K562 (cell line): ENCODE data around the gene BCL7C. TPM values are rescaled to one million over a fixed set of nuclear protein-coding genes. Genes with fewer than 3 reads are reported as not detected.

Experiments
- ATAC-seq: fragments of 200-7000 bp; cut with Tn5 transposase; 3 replicates; pipeline ENCODE4 v1.9.1; 2020; ENCODE audit warnings: moderate library complexity
- BruUV-seq: library from RNA; stranded (reverse); fragments of 400-500 nt; replicated peaks from 2 replicates; lab custom pipeline; 2021; lab: Mats Ljungman, UMichigan
- CTCF ChIA-PET: fragments of 300-600 bp; formaldehyde crosslinking; extraction: SDS; loops from one replicate; lab custom pipeline; 2021; ENCODE audit warnings: low intra/inter-chr PET ratio; lab: Yijun Ruan, JAX
- POLR2A ChIA-PET: fragments of 300-600, 350-650 bp; sonication (Branson Sonifier 250); formaldehyde crosslinking; extraction: SDS; loops from one replicate; lab custom pipeline; 2021; ENCODE audit warnings: antibody characterized with exemption, inconsistent platforms; lab: Yijun Ruan, JAX
- DNase-seq, 4 experiments: peaks; one replicate each; pipeline versions ENCODE4 v3.0.0 to v3.0.0-alpha.2; 2011 to 2018; ENCODE audit warnings: low spot score in 3 of 4, mixed read lengths in 3 of 4; ENCODE audit errors: extremely low read depth in 1 of 4
- FAIRE-seq: peaks from 2 replicates; lab custom pipeline; 2011; peaks lifted over from hg19 to GRCh38; lab: Jason Lieb, UNC
- H2AFZ ChIP-seq: 2 replicates; pipeline ENCODE4 v1.6.0; 2011; ENCODE audit warnings: low read depth, low read length, control low read depth, inconsistent platforms
- H3K27ac ChIP-seq: fragments of 200-600 bp; 3 replicates; pipeline ENCODE4 v1.8.0; 2011; ENCODE audit warnings: low read depth, mild to moderate bottlenecking, control low read depth, inconsistent platforms, low read length, moderate library complexity, mixed read lengths; ENCODE audit errors: extremely low read depth
- H3K27me3 ChIP-seq, 2 experiments: fragments of 300-600 bp in 1 of 2; 2 replicates in 1 of 2; 3 replicates in 1 of 2; pipeline versions ENCODE4 v1.6.0 to v1.8.0; 2011; ENCODE audit warnings: inconsistent platforms in 2 of 2, low read length in 2 of 2, mild to moderate bottlenecking in 1 of 2, mixed read lengths in 1 of 2, moderate library complexity in 1 of 2; ENCODE audit not compliant: control insufficient read depth in 2 of 2, insufficient read depth in 2 of 2
- H3K36me3 ChIP-seq: fragments of 300-600 bp; 3 replicates; pipeline ENCODE4 v1.8.0; 2011; ENCODE audit warnings: mild to moderate bottlenecking, low read length, inconsistent platforms; ENCODE audit not compliant: control insufficient read depth, insufficient read depth
- H3K4me1 ChIP-seq, 2 experiments: fragments of 200-600 bp in 1 of 2; replicated peaks in 1 of 2; 2 replicates in 1 of 2; 3 replicates in 1 of 2; pipeline versions ENCODE4 v1.5.1 to v1.8.0; 2011; ENCODE audit warnings: inconsistent platforms in 2 of 2, low read length in 2 of 2, mild to moderate bottlenecking in 1 of 2, mixed read lengths in 1 of 2, moderate library complexity in 1 of 2; ENCODE audit not compliant: control insufficient read depth in 2 of 2, insufficient read depth in 2 of 2
- H3K4me2 ChIP-seq: 2 replicates; pipeline ENCODE4 v1.6.1; 2011; ENCODE audit warnings: low read length, control low read depth, inconsistent platforms, mixed read lengths; ENCODE audit not compliant: insufficient read depth
- H3K4me3 ChIP-seq: fragments of 200-600 bp; sonication (generic), shearing (Covaris generic); 2 replicates; pipeline ENCODE4 v1.5.1; 2016; ENCODE audit warnings: control low read depth, inconsistent platforms
- H3K79me2 ChIP-seq: fragments of 200-600 bp; 3 replicates; pipeline ENCODE4 v1.8.0; 2011; ENCODE audit warnings: low read length, inconsistent platforms; ENCODE audit not compliant: control insufficient read depth, insufficient read depth
- H3K9ac ChIP-seq, 2 experiments: 2 replicates each; pipeline versions ENCODE4 v1.6.0 to v1.6.1; 2011; ENCODE audit warnings: low read depth in 2 of 2, low read length in 2 of 2, control low read depth in 1 of 2, inconsistent platforms in 1 of 2, mild to moderate bottlenecking in 1 of 2, mixed read lengths in 1 of 2; ENCODE audit not compliant: insufficient read depth in 1 of 2
- H3K9me1 ChIP-seq: one replicate; pipeline ENCODE4 v1.6.0; 2011; ENCODE audit warnings: inconsistent platforms, mild to moderate bottlenecking, low read length, moderate library complexity; ENCODE audit not compliant: control insufficient read depth, insufficient read depth
- H3K9me3 ChIP-seq: replicated peaks from 2 replicates; pipeline ENCODE4 v1.5.1; 2011; ENCODE audit warnings: low read depth, low read length, inconsistent platforms; ENCODE audit not compliant: control insufficient read depth, insufficient read depth
- H4K20me1 ChIP-seq: replicated peaks from 2 replicates; pipeline ENCODE4 v1.6.1; 2011; ENCODE audit warnings: low read length, inconsistent platforms, mixed read lengths; ENCODE audit not compliant: control insufficient read depth, insufficient read depth
- POLR2G ChIP-seq: fragments of 200-400 bp; formaldehyde crosslinking; IDR thresholded peaks from 2 replicates; pipeline ENCODE4 v1.6.1; 2017; ENCODE audit warnings: low read depth, mild to moderate bottlenecking, antibody characterized with exemption, low read length, moderate library complexity
- POLR3G ChIP-seq: IDR thresholded peaks from 2 replicates; pipeline ENCODE4 v1.6.1; 2011; ENCODE audit not compliant: insufficient read length, insufficient replicate concordance; ENCODE audit errors: extremely low read depth
- ZNF280B ChIP-seq: fragments of 250-450 bp; sonication (Bioruptor Pico); IDR thresholded peaks from 2 replicates; pipeline ENCODE4 v1.5.1; 2021; ENCODE audit warnings: mild to moderate bottlenecking
- WGBS: fragments of 100-300 bp; shearing (Covaris generic); methylation state at CpG from one replicate; pipeline ENCODE4 v1.1.6; 2016; ENCODE audit warnings: low coverage, mixed read lengths; ENCODE audit not compliant: insufficient coverage; ENCODE audit errors: missing lambda C conversion rate; 5-methylcytosine and 5-hydroxymethylcytosine counted together
- in situ Hi-C: fragments of 300-500 bp; cut with MboI; formaldehyde crosslinking; loops from 4 replicates; pipeline ENCODE4 v1.15.0; 2018; ENCODE audit warnings: inconsistent platforms, mixed read lengths
- intact Hi-C: fragments of 100-400 bp; cut with micrococcal nuclease; formaldehyde crosslinking; loops from 2 replicates; pipeline ENCODE4 v1.14.2; 2022
- polyA plus RNA-seq, 8 experiments: library from polyadenylated mRNA; depleted of rRNA in 4 of 8; stranded (reverse) in 5 of 8; unstranded in 3 of 8; fragments of >200 nt; fragmentation: Nextera tagmentation in 2 of 8; fragmentation: Illumina TruSeq in 1 of 8; extraction: Ambion mirVana in 2 of 8; extraction: Trizol in 1 of 8; gene quantifications; 2 replicates each; pipeline versions ENCODE4 v1.2.1 to v1.2.3, GENCODE V29; 2011 to 2014; ENCODE audit warnings: inconsistent platforms in 1 of 8, missing spikeins in 1 of 8
- total RNA-seq, 7 experiments: library from RNA; depleted of rRNA in 6 of 7; stranded (reverse); fragments of >200 nt in 6 of 7; fragmentation: Illumina TruSeq in 2 of 7; extraction: Trizol in 2 of 7; gene quantifications; 2 replicates each; pipeline versions ENCODE4 v1.2.1 to v1.2.3, GENCODE V29; 2011 to 2021; ENCODE audit warnings: low replicate concordance in 1 of 7

BCL7C gene
- total and polyA plus RNA-seq, 9 of the 15 experiments (the other 6 are each of a cell fraction or from before 2014, with no cell fraction given), result 1.7 to 85.8 (median 19.6) TPM

- ATAC-seq (no peak), FAIRE-seq (no peak)
- no peak overlapping the region for H3K4me3 ChIP-seq
Observed at GRCh38 chr16:30930160-30930571, 36.3 kb upstream of the BCL7C start.

More at GRCh38 chr16:30930160-30930571, 36.3 kb upstream of the BCL7C start:
- intact Hi-C loops, result no loop called here
- peaks cover 0 to 38% of the 10 kb centered on the region in 2 experiments; a peak in 3 of 5 replicates for H3K4me1 ChIP-seq
- POLR2A ChIA-PET, result interaction anchor here (0.6 kb wide), 2 partner anchors 48 to 290 kb away, joined by 3 read pairs; no protein-coding TSS in a partner anchor
- no peaks in the 10 kb centered on the region for H3K27me3 ChIP-seq
- H3K9me1 ChIP-seq, result peaks cover 3% of the 10 kb centered on the region
- CTCF ChIA-PET, result no interaction called here
- 97% methylated on average over 15 of the region's 35 CpGs for WGBS
- H3K9me3 ChIP-seq, result no peaks in the 10 kb centered on the region
- in situ Hi-C loops, result no loop called here
- no peak overlapping the region for H3K27ac ChIP-seq
- H4K20me1 ChIP-seq, result no peaks in the 10 kb centered on the region; the same call in 1 of the 2 replicates
- H2AFZ ChIP-seq, result no peak overlapping the region
- TF ChIP-seq POLR2G (peak; percentile 57), ZNF280B (no peak), POLR3G (no peak)
- TF ChIP-seq, all 486 proteins: peak for 1
- no peak for DNase-seq
- BruUV-seq, result no TSS peak
- H3K79me2 ChIP-seq, result no peaks in the 10 kb centered on the region
- no peak overlapping the region for H3K4me2 ChIP-seq
- H3K36me3 ChIP-seq, result peaks cover 68% of the 10 kb centered on the region; the same call in 2 of the 3 replicates
- peak overlapping the region in 1 of 2 experiments; percentile 36; a peak in 1 of 4 replicates for H3K9ac ChIP-seq
